ENCODE measurements around the gene SIM1. TPM values are rescaled to one million over a fixed set of nuclear protein-coding genes. Genes with fewer than 3 reads are reported as not detected.

SIM1 gene
- total RNA-seq, 1 experiment from 2014 or later: not detected

- DNase-seq (ENCODE audit: low read depth, low spot score): no peak
Observed at GRCh38 chr6:100458841-100459591, 5.7 kb downstream of the SIM1 start.

More at GRCh38 chr6:100458841-100459591, 5.7 kb downstream of the SIM1 start:
- Histone ChIP-seq H2AFZ (ENCODE audit: low read depth, low read length, poor library complexity, severe bottlenecking) (no peak overlapping the region), H3K9ac (ENCODE audit: low read length) (no peak overlapping the region), H3K27ac (ENCODE audit: low read depth, low read length) (no peak overlapping the region), H3K79me2 (ENCODE audit: insufficient read depth, low read length) (no peaks in the 10 kb centered on the region), H3K4me1 (ENCODE audit: control insufficient read depth in 1 of 2, insufficient read depth in 2 of 2, low read length in 2 of 2) (no peaks in the 10 kb centered on the region), H3K4me2 (ENCODE audit: low read length) (no peak overlapping the region), H3K36me3 (ENCODE audit: control insufficient read depth in 1 of 2, insufficient read depth in 2 of 2, low read length in 2 of 2) (no peaks in the 10 kb centered on the region), H3K9me3 (ENCODE audit: control insufficient read depth in 1 of 2, insufficient read depth in 1 of 2, low read depth in 1 of 2, low read length in 2 of 2) (no peaks in the 10 kb centered on the region), H3K4me3 (replicated peaks in 1 of 2; ENCODE audit: low read depth in 1 of 2, low read length in 2 of 2) (no peak overlapping the region), H4K20me1 (ENCODE audit: insufficient read depth) (no peaks in the 10 kb centered on the region), H3K9me2 (ENCODE audit: insufficient read depth) (no peaks in the 10 kb centered on the region), H3K27me3 (ENCODE audit: insufficient read depth, low read length) (no peaks in the 10 kb centered on the region)
- intact Hi-C loops (cut with micrococcal nuclease): no loop called here
- ChIA-PET CTCF (no interaction called here), POLR2A (no interaction called here), RAD21 (ENCODE audit: low non-redundant PET in 1 of 2, low total read pairs in 2 of 2, uncharacterized antibody in 2 of 2, unreplicated experiment in 2 of 2) (no interaction called here)
- TF ChIP-seq SRF (IDR thresholded peaks at IDR 0.05; ENCODE audit: low read depth) (no peak), POLR2AphosphoS5 (IDR thresholded peaks at IDR 0.05; ENCODE audit: low read depth, low read length) (no peak), REST (IDR thresholded peaks at IDR 0.05; ENCODE audit: low read depth) (no peak), ZNF274 (IDR thresholded peaks at IDR 0.05; ENCODE audit: low read depth, low read length) (no peak), TCF7L2 (IDR thresholded peaks at IDR 0.05; ENCODE audit: borderline replicate concordance, extremely low read depth, insufficient read depth, insufficient read length) (no peak), SIN3A (IDR thresholded peaks at IDR 0.05; ENCODE audit: low read depth) (no peak), MAX (IDR thresholded peaks at IDR 0.05) (no peak), ELF1 (IDR thresholded peaks at IDR 0.05; ENCODE audit: borderline replicate concordance, low read depth) (no peak), SP1 (IDR thresholded peaks at IDR 0.05; ENCODE audit: low read depth) (no peak), CEBPB (IDR thresholded peaks at IDR 0.05; ENCODE audit: low read depth) (no peak), EGR1 (IDR thresholded peaks at IDR 0.05; ENCODE audit: low read depth) (no peak), ZBTB33 (IDR thresholded peaks at IDR 0.05; ENCODE audit: extremely low read depth, insufficient replicate concordance, low read length) (no peak)
- BruUV-seq (replicated peaks): no TSS peak
- no peak for ATAC-seq
